ENCODE data around the gene GDA. TPM values are rescaled to one million over a fixed set of nuclear protein-coding genes. Genes with fewer than 3 reads are reported as not detected.

Gene GDA
- total RNA-seq = not detected in 2 replicates

GRCh38 chr9:72149231-72149975 lies at the start of gene GDA:
Gene GDA (plus strand): TSS chr9:72149440. CDS start chr9:72149560, 120 bp downstream.

Other genes with a start within 250 kb of the GDA start
- 8.7 and 10.0 TPM in 2 replicates for gene ABHD17B, start 238.2 kb upstream of the GDA start, total RNA-seq
- 6.9 and 15.6 TPM in 2 replicates for gene C9orf85, start 237.8 kb upstream of the GDA start, total RNA-seq
- gene C9orf57, start 88.8 kb upstream of the GDA start, total RNA-seq = not detected in 2 replicates
- 65.7 and 77.8 TPM in 2 replicates for gene ZFAND5, start 215.8 kb downstream of the GDA start, total RNA-seq